K562 (cell line): ENCODE data around the gene ELF3. TPM values are rescaled to one million over a fixed set of nuclear protein-coding genes. Genes with fewer than 3 reads are reported as not detected.

Source experiments
- BRD4 ChIP-seq: fragments of 200-600 bp; sonication (generic); IDR thresholded peaks from 2 replicates; pipeline ENCODE4 v1.6.1; 2017; ENCODE audit warnings: inconsistent platforms
- CBFA2T3 ChIP-seq: fragments of 450-650 bp; IDR thresholded peaks from 2 replicates; pipeline ENCODE4 v1.6.1; 2017
- CBFB ChIP-seq: sonication (generic); formaldehyde crosslinking; IDR thresholded peaks from 2 replicates; pipeline ENCODE4 v1.4.0; 2020; ENCODE audit warnings: mild to moderate bottlenecking, missing genetic modification reagents
- CBX5 ChIP-seq: IDR thresholded peaks from 2 replicates; pipeline ENCODE4 v1.6.1; 2014; ENCODE audit warnings: low read depth, borderline replicate concordance
- CREM ChIP-seq: IDR thresholded peaks from 2 replicates; pipeline ENCODE4 v1.6.1; 2014; ENCODE audit warnings: antibody characterized with exemption, low read depth
- JUND ChIP-seq, 2 experiments: IDR thresholded peaks; 2 replicates in 1 of 2; 3 replicates in 1 of 2; pipeline ENCODE4 v1.6.1; 2011; ENCODE audit warnings: borderline replicate concordance in 2 of 2, low read depth in 2 of 2, low read length in 2 of 2, improper control_type of control experiment in 1 of 2, missing biosample characterization in 1 of 2, missing genetic modification characterization in 1 of 2, missing genetic modification reagents in 1 of 2
- SP2 ChIP-seq: IDR thresholded peaks from 2 replicates; pipeline ENCODE4 v1.6.1; 2011; ENCODE audit warnings: mild to moderate bottlenecking, low read depth, low read length, moderate library complexity; ENCODE audit not compliant: poor library complexity, severe bottlenecking; ENCODE audit errors: extremely low read depth
- TFAM ChIP-seq: fragments of 250-450 bp; sonication (Bioruptor Pico); conservative IDR thresholded peaks from 2 replicates; pipeline ENCODE4 v1.5.0; 2021; ENCODE audit warnings: mild to moderate bottlenecking, moderate library complexity
- polyA plus RNA-seq, 8 experiments: library from polyadenylated mRNA; depleted of rRNA in 4 of 8; stranded (reverse) in 5 of 8; unstranded in 3 of 8; fragments of >200 nt; fragmentation: Nextera tagmentation in 2 of 8; fragmentation: Illumina TruSeq in 1 of 8; extraction: Ambion mirVana in 2 of 8; extraction: Trizol in 1 of 8; gene quantifications; 2 replicates each; pipeline versions ENCODE4 v1.2.1 to v1.2.3, GENCODE V29; 2011 to 2014; ENCODE audit warnings: inconsistent platforms in 1 of 8, missing spikeins in 1 of 8
- total RNA-seq, 7 experiments: library from RNA; depleted of rRNA in 6 of 7; stranded (reverse); fragments of >200 nt in 6 of 7; fragmentation: Illumina TruSeq in 2 of 7; extraction: Trizol in 2 of 7; gene quantifications; 2 replicates each; pipeline versions ENCODE4 v1.2.1 to v1.2.3, GENCODE V29; 2011 to 2021; ENCODE audit warnings: low replicate concordance in 1 of 7
- TF ChIP-seq, protein P1 (sequence below): fragments of 250-450 bp; sonication (Bioruptor Pico); IDR thresholded peaks from 2 replicates; pipeline ENCODE4 v1.5.0; 2021; ENCODE audit warnings: mild to moderate bottlenecking, moderate library complexity
- TF ChIP-seq, protein P2 (sequence below): fragments of 450-650 bp; IDR thresholded peaks from one replicate; pipeline ENCODE4 v1.6.1; 2018; ENCODE audit warnings: mild to moderate bottlenecking, moderate library complexity; ENCODE audit not compliant: partially characterized antibody
- TF ChIP-seq, protein P3 (sequence below): fragments of 250-450 bp; sonication (Bioruptor Pico); IDR thresholded peaks from 2 replicates; pipeline ENCODE4 v1.8.0; 2022; ENCODE audit warnings: inconsistent platforms
- TF ChIP-seq, protein P4 (sequence below): IDR thresholded peaks from 2 replicates; pipeline ENCODE4 v1.6.1; 2014; ENCODE audit warnings: antibody characterized with exemption
- TF ChIP-seq, protein P5 (sequence below), 2 experiments: IDR thresholded peaks; 2 replicates each; pipeline ENCODE4 v1.6.1; 2011; ENCODE audit warnings: borderline replicate concordance in 1 of 2, control low read depth in 1 of 2, low read depth in 1 of 2, low read length in 1 of 2, mild to moderate bottlenecking in 1 of 2, mixed read lengths in 1 of 2, moderate library complexity in 1 of 2; ENCODE audit not compliant: insufficient read depth in 1 of 2, insufficient read length in 1 of 2, poor library complexity in 1 of 2, severe bottlenecking in 1 of 2; ENCODE audit errors: extremely low read depth in 1 of 2
- TF ChIP-seq, protein P6 (sequence below): fragments of 450-650 bp; IDR thresholded peaks from 2 replicates; pipeline ENCODE4 v1.6.1; 2016; ENCODE audit warnings: borderline replicate concordance

The ELF3 gene
- total and polyA plus RNA-seq, 9 of the 15 experiments (the other 6 are each of a cell fraction or from before 2014, with no cell fraction given): 0.03 to 1.2 (median 0.07) TPM; not detected in 4

DNA sequence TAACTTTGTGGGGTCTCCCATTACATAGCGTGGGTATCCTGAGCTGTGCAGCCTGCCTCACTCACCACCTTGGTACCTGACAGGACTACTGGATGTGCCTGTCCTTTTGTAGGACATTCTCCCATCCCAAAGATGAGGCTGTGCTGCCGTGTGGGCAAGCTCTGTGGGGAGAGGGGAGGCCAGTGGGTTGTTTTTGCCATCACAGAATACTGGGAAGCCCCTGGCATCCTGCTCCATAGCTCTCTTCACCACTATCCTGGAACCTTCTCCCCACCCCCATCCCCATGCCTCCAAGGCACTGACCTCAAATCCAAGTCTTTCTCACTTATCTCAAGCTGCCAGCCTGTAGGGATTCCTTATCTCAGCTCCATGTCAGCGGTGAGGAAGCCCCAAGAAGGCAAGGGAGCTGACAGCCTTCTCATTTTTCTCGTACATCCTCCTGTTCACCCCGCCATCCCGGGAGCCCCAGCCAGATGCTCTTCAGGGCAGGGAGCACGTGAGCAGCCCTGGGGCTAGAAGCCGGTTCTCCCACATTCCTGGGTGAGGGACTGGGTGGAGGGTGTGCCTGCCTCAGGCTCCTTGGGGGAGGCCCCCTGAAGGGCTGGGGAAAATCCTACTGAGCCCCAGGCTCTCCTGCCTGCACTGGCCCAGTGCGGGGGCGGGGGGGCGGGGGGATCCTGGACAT lies 2.4 kb upstream of the ELF3 start (continued):
- TF ChIP-seq, protein P1, sequence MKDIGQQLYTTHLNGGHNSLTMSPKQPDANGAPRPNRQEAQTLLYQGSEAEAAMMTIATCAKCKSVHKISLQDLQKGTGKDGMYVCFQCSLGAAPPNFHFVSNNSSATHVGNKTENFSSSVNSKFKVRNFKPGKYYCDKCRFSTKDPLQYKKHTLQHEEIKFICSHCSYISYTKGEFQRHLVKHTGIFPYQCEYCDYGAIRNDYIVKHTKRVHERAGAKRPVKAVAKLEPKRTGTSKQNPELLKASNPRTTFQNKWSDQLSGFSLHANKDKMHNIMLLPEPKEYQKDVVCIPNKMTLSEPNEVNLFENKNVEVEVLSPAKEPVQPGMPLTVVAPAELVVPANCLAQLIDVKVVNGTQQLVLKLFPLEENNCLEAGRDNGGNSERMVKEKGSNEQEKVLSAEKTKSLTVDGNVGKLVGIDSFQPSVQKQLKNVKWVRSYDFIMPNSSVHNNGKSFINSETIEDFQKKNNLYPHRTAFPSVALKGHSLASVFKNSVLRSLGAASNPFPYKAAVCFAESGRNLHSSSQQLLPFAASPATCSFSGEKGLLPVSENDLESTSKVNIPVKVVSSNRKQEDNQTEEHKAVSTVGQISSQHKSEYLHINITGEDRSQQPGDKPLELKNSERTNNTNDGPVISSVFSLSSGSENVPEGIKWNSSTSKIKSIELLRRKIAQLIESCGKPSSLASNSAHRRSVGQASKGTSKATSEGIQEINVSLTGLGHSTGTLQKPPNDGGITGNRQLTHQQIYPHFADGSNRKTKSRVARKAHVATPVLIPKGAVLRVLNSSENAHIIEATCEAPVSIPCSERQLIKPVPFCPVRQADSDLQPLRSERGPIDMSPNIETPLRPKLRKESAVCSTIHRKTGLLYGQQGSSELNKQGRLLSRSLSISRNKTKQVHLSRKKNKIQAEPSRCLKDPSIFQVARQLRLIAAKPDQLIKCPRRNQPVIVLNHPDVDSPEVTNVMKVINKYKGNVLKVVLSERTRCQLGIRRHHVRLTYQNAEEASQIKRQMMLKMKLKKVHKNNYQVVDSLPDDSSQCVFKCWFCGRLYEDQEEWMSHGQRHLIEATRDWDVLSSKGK (CRISPR knock-in tag): no peak
- TF ChIP-seq, protein P2, sequence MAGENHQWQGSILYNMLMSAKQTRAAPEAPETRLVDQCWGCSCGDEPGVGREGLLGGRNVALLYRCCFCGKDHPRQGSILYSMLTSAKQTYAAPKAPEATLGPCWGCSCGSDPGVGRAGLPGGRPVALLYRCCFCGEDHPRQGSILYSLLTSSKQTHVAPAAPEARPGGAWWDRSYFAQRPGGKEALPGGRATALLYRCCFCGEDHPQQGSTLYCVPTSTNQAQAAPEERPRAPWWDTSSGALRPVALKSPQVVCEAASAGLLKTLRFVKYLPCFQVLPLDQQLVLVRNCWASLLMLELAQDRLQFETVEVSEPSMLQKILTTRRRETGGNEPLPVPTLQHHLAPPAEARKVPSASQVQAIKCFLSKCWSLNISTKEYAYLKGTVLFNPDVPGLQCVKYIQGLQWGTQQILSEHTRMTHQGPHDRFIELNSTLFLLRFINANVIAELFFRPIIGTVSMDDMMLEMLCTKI: no peak
- no peak for TF ChIP-seq TFAM (CRISPR knock-in tag)
- peak; percentile 54 for TF ChIP-seq CREM
- TF ChIP-seq SP2: no peak
- peak; percentile 59; the same call in 1 of the 2 replicates for TF ChIP-seq JUND (IDR thresholded peaks at IDR 0.05; ENCODE audit: borderline replicate concordance, low read depth, low read length)
- peak; percentile 32; the same call in 1 of the 3 replicates for TF ChIP-seq JUND (tag; IDR thresholded peaks at IDR 0.05; ENCODE audit: borderline replicate concordance, low read depth, low read length)
- no peak for TF ChIP-seq BRD4
- TF ChIP-seq, protein P3, sequence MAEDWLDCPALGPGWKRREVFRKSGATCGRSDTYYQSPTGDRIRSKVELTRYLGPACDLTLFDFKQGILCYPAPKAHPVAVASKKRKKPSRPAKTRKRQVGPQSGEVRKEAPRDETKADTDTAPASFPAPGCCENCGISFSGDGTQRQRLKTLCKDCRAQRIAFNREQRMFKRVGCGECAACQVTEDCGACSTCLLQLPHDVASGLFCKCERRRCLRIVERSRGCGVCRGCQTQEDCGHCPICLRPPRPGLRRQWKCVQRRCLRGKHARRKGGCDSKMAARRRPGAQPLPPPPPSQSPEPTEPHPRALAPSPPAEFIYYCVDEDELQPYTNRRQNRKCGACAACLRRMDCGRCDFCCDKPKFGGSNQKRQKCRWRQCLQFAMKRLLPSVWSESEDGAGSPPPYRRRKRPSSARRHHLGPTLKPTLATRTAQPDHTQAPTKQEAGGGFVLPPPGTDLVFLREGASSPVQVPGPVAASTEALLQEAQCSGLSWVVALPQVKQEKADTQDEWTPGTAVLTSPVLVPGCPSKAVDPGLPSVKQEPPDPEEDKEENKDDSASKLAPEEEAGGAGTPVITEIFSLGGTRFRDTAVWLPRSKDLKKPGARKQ: no peak
- TF ChIP-seq, protein P4, sequence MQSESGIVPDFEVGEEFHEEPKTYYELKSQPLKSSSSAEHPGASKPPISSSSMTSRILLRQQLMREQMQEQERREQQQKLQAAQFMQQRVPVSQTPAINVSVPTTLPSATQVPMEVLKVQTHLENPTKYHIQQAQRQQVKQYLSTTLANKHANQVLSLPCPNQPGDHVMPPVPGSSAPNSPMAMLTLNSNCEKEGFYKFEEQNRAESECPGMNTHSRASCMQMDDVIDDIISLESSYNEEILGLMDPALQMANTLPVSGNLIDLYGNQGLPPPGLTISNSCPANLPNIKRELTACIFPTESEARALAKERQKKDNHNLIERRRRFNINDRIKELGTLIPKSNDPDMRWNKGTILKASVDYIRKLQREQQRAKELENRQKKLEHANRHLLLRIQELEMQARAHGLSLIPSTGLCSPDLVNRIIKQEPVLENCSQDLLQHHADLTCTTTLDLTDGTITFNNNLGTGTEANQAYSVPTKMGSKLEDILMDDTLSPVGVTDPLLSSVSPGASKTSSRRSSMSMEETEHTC: 0 out of 2 replicates have a peak, but pooled peaks have one; percentile 12
- TF ChIP-seq, protein P5, sequence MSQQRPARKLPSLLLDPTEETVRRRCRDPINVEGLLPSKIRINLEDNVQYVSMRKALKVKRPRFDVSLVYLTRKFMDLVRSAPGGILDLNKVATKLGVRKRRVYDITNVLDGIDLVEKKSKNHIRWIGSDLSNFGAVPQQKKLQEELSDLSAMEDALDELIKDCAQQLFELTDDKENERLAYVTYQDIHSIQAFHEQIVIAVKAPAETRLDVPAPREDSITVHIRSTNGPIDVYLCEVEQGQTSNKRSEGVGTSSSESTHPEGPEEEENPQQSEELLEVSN (IDR thresholded peaks at IDR 0.05; ENCODE audit: borderline replicate concordance in 1 of 2, extremely low read depth in 1 of 2, insufficient read depth in 1 of 2, insufficient read length in 1 of 2, low read depth in 1 of 2, low read length in 1 of 2, poor library complexity in 1 of 2, severe bottlenecking in 1 of 2): no peak
- no peak for TF ChIP-seq CBX5
- TF ChIP-seq CBFB (CRISPR knock-in tag): no peak
- TF ChIP-seq, protein P6, sequence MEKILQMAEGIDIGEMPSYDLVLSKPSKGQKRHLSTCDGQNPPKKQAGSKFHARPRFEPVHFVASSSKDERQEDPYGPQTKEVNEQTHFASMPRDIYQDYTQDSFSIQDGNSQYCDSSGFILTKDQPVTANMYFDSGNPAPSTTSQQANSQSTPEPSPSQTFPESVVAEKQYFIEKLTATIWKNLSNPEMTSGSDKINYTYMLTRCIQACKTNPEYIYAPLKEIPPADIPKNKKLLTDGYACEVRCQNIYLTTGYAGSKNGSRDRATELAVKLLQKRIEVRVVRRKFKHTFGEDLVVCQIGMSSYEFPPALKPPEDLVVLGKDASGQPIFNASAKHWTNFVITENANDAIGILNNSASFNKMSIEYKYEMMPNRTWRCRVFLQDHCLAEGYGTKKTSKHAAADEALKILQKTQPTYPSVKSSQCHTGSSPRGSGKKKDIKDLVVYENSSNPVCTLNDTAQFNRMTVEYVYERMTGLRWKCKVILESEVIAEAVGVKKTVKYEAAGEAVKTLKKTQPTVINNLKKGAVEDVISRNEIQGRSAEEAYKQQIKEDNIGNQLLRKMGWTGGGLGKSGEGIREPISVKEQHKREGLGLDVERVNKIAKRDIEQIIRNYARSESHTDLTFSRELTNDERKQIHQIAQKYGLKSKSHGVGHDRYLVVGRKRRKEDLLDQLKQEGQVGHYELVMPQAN: no peak
- peak; percentile 94 for TF ChIP-seq CBFA2T3
